Activated CD8-positive, alpha-beta memory T cell treated with anti-CD3 and anti-CD28 coated beads, Interleukin-2, amount 10 ng/mL, durations not matched to agents 7 days and 5 days (primary cell): ENCODE data around the gene COPZ1. TPM values are rescaled to one million over a fixed set of nuclear protein-coding genes. Genes with fewer than 3 reads are reported as not detected.
A peak's percentile ranks its signal among the peaks of the same experiment; 100 is the strongest.

ENCODE experiments used
- ATAC-seq: fragments of 150-1000 bp; cut with Tn5 transposase; one replicate; pipeline ENCODE4 v1.10.0; 2021; ENCODE audit warnings: moderate library complexity
- CTCF ChIA-PET: fragments of 350-600 bp; sonication (Branson Sonifier 250); formaldehyde crosslinking; loops from one replicate; lab custom pipeline; 2021; ENCODE audit warnings: antibody characterized with exemption; lab: Charles Lee
- DNase-seq: peaks from one replicate; pipeline ENCODE4 v3.0.0-alpha.2; 2020
- H3K27ac Mint-ChIP-seq: one replicate; pipeline ENCODE4 v1.8.0; 2021; ENCODE audit warnings: mild to moderate bottlenecking, mixed read lengths
- H3K27me3 Mint-ChIP-seq: one replicate; pipeline ENCODE4 v1.8.0; 2021; ENCODE audit warnings: mixed read lengths
- H3K36me3 Mint-ChIP-seq: one replicate; pipeline ENCODE4 v1.8.0; 2021; ENCODE audit warnings: mild to moderate bottlenecking, mixed read lengths
- H3K4me1 Mint-ChIP-seq: one replicate; pipeline ENCODE4 v1.8.0; 2021; ENCODE audit warnings: mixed read lengths
- H3K4me3 Mint-ChIP-seq: one replicate; pipeline ENCODE4 v1.8.0; 2021; ENCODE audit warnings: mild to moderate bottlenecking, moderate library complexity, mixed read lengths
- H3K9me3 Mint-ChIP-seq: one replicate; pipeline ENCODE4 v1.8.0; 2022; ENCODE audit warnings: low read depth, mixed read lengths
- total RNA-seq, 2 experiments: library from RNA; stranded (reverse); gene quantifications; one replicate each; pipeline ENCODE4 v1.2.3, GENCODE V29; 2021

The COPZ1 gene
- total RNA-seq, 2 experiments from 2014 or later, result 90.8 to 104 TPM

DNA sequence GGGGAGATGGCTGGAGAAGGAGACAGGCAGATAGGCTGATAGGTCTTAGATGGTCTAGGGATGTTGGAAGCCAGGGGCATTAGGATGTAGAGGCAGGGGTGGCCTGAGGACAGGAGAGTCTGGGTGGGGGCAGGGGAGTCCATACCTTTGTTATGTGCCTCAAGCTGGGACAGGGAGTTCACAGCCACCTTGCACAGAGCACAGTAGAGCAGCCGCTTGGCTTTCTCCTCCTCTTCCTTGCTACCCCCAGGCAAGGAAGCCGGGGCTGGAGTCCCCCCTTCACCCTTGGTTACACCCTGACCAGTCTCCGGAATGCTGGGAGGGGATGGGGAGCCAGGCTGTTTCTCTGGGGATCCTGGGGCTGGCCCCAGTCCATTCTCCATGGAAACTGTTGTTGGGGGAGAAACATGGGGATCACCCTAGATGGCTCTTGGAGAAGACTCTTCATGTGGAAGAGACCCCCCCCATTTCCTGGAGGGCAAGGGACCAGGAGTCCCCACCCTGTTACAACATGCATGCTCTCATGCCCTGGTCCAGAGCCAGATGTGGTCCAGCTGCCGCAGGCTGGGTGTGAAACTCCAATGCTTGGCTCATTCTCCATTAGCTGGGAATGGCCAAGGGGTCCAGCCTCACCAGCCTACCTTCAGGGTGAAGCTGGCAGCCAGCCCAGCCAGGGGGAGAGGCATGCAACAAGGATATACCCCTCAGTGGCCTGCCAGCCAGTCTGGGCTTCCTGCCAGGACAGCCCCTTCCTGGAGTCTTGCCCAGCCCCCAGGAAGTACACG is 46.6 kb downstream of the COPZ1 start:
- ATAC-seq, result no peak
- DNase-seq, result no peak
- Mint-ChIP-seq H3K4me1 (peaks cover 16% of the 10 kb centered on the region), H3K4me3 (no peak overlapping the region), H3K27ac (no peak overlapping the region), H3K36me3 (no peaks in the 10 kb centered on the region), H3K9me3 (no peaks in the 10 kb centered on the region), H3K27me3 (peaks cover 18% of the 10 kb centered on the region)
- CTCF ChIA-PET, result interaction anchor here (1.0 to 5.1 kb wide), 12 partner anchors 9 to 157 kb away, joined by 3 to 29 read pairs (median 4); no protein-coding TSS in a partner anchor

DNA sequence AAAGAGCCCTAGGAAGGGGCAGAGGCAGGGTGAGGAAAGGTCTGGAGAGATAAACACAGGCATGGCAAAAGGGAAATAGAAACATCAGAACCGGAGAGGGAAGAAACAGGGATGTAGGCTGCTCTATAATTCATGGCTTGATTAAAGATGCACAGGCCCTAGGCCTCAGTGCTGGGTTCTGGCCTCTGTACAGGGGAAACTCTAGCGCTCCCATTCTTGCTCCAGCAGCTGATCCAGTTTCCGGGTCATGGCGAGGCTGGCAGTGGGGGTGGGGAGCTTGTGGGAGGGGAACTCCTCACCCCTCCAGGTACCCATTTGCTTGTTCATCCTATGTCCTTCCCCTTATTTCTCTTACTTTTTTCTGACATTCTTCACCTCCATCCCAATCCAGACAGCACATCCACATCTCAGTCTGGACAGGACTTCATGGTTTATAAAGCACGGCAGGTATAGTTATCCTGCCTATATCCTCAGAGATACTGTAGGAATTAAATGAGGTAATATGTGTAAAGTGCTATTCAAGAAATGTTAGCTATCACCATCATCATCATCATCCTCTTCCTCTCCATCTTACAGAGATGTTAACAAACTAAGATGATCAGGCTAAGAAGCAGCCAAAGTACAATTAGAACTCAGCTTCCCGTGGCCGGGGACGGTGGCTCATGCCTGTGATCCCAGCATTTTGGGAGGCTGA is 47.3 kb downstream of the COPZ1 start:
- H3K4me3 Mint-ChIP-seq, result no peak overlapping the region
- DNase-seq (no peak), ATAC-seq (no peak)
- peaks cover 16% of the 10 kb centered on the region for H3K4me1 Mint-ChIP-seq
- no peaks in the 10 kb centered on the region for H3K9me3 Mint-ChIP-seq
- peaks cover 13% of the 10 kb centered on the region for H3K27me3 Mint-ChIP-seq
- H3K36me3 Mint-ChIP-seq, result no peaks in the 10 kb centered on the region
- H3K27ac Mint-ChIP-seq, result no peak overlapping the region
- CTCF ChIA-PET, result interaction anchor here (0.7 to 5.1 kb wide), 9 partner anchors 9 to 157 kb away, joined by 3 to 29 read pairs (median 3); no protein-coding TSS in a partner anchor

DNA sequence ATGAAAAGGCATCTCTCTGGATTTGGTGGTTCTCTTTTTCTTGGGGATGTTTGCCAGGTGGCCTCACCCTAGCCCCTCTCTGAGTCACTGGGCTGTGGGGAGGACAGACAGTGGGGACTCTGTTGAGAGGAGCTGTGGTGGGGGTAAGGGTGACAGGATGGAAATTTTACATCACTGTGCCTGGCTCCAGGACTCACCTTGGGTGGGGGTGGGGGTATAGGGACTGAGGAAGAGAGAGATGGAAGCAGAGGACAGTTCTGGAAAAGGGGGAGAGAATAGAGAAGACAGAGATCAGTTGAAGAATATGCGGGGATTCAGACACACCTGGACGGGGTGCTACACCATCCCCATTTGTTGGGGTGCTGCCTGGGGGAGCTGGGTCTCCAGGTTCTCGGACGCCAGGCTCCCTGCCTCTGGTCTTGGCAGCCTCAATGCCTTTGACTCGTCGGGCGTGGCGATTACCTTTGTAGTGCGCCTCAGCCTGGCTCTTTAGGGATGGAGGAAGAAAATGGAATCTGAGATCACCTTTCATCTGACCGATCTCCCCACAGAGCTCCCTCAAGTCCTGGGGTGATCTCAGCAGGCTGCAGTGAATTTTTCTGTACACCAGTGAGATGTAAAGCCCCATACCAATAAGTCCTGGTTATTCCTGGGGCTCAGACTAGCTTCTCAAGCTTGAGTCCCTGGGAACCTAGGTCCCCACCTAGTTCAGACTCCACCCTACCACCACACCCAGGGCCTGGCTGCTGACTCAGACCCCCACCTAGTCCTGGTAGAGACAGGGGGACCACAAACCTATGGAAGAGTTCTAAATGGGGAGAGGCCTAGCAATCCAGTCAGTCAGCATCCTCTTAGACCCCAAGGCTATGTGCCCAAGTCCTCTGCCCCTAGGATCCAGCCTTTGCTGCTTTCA is 49.0 kb downstream of the COPZ1 start:
- no peaks in the 10 kb centered on the region for H3K9me3 Mint-ChIP-seq
- H3K27ac Mint-ChIP-seq, result no peak overlapping the region
- CTCF ChIA-PET, result interaction anchor here (1.1 to 5.1 kb wide), 8 partner anchors 7 to 122 kb away, joined by 3 to 29 read pairs (median 4); no protein-coding TSS in a partner anchor
- H3K36me3 Mint-ChIP-seq, result no peaks in the 10 kb centered on the region
- DNase-seq (no peak), ATAC-seq (no peak)
- peaks cover 8% of the 10 kb centered on the region for H3K4me1 Mint-ChIP-seq
- no peak overlapping the region for H3K4me3 Mint-ChIP-seq
- H3K27me3 Mint-ChIP-seq, result peaks cover 3% of the 10 kb centered on the region

DNA sequence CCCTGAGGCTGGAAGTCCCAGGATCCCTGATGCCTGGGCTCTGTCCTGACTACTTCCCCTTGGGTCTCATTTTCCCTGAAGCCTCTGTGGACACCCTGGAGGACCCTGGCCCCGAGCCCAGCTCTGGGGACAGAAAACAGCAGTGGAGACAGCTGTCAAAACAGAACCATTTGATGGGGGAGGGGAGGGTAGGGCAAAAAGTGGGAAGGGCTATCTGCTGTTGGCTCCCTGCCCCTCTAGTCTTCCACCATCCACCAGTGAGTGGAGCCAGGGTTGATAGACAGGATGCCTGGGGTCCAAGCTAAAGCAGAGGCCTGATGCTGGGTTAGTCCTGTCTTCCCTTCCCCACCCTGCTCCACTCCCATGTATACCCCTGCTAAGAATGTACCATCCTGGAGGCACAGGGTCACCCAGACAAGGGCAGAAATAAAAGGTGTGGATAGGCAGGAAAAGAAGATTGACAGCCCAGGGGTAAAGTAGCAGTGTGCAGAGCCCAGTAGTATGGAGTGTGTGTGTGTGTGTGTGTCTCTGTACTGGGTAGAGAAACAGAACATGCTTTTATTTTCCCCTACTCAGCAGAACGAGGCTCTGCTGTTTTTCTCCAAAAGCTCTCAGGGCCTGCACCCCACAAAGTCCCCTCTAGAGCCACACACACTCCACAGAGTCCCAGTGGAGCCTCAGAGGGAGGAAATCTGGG is 49.8 kb downstream of the COPZ1 start:
- H3K4me1 Mint-ChIP-seq, result peaks cover 5% of the 10 kb centered on the region
- no peaks in the 10 kb centered on the region for H3K36me3 Mint-ChIP-seq
- H3K4me3 Mint-ChIP-seq, result no peak overlapping the region
- DNase-seq, result no peak
- H3K27ac Mint-ChIP-seq, result no peak overlapping the region
- peaks cover 3% of the 10 kb centered on the region for H3K27me3 Mint-ChIP-seq
- CTCF ChIA-PET, result interaction anchor here (1.1 to 5.1 kb wide), 4 partner anchors 38 to 83 kb away, joined by 3 to 23 read pairs (median 4); no protein-coding TSS in a partner anchor
- no peaks in the 10 kb centered on the region for H3K9me3 Mint-ChIP-seq
- ATAC-seq, result no peak

DNA sequence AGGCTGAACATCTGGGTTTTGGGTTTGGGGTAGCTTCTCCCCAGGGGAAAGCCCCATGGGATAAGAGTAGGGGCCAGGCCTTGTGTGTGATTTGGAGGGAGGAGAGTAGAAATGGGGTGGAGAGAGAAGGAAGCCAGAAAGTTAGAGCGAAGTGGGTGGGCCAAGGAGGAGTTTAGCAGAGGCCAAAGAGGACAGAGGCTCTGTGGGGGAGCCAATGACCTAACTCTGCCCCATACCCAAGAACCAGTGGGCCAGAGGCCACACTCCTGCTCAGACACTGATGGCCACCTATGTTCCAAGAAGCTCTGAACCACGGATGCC is 50.3 kb downstream of the COPZ1 start:
- no peak for DNase-seq
- peaks cover 5% of the 10 kb centered on the region for H3K4me1 Mint-ChIP-seq
- H3K9me3 Mint-ChIP-seq, result no peaks in the 10 kb centered on the region
- no peaks in the 10 kb centered on the region for H3K36me3 Mint-ChIP-seq
- no peak overlapping the region for H3K4me3 Mint-ChIP-seq
- no peak overlapping the region for H3K27ac Mint-ChIP-seq
- CTCF ChIA-PET, result interaction anchor here (1.5 to 5.1 kb wide), 2 partner anchors 25 to 64 kb away, joined by 3 to 23 read pairs; no protein-coding TSS in a partner anchor
- H3K27me3 Mint-ChIP-seq, result peaks cover 3% of the 10 kb centered on the region
- ATAC-seq, result no peak

DNA sequence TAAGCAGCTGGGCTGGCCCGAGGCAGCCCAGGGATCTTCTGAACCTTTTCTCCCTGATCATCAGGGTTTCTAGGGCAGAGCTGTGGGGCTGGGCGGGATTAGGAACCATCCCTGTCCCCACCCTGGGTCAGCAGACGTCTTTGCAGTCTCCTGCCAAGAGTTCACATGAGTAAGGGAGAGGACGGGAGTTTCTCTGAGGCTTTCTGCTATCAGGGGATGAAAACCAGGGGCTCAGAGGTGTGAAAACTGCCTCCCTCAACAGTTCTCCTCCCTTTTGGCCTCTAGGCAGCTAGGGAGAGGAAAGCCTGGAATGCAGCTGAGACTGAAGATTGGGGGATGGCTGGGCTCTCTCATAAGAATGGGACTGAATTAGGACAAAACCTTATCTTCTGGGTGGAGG is 51.7 kb downstream of the COPZ1 start:
- DNase-seq, result no peak
- CTCF ChIA-PET, result interaction anchor here (0.5 to 5.2 kb wide), 7 partner anchors 10 to 185 kb away, joined by 3 to 52 read pairs (median 3); no protein-coding TSS in a partner anchor
- no peaks in the 10 kb centered on the region for H3K36me3 Mint-ChIP-seq
- H3K4me1 Mint-ChIP-seq, result peaks cover 5% of the 10 kb centered on the region
- no peaks in the 10 kb centered on the region for H3K9me3 Mint-ChIP-seq
- H3K27me3 Mint-ChIP-seq, result peaks cover 3% of the 10 kb centered on the region
- no peak overlapping the region for H3K27ac Mint-ChIP-seq
- H3K4me3 Mint-ChIP-seq, result no peak overlapping the region
- no peak for ATAC-seq

DNA sequence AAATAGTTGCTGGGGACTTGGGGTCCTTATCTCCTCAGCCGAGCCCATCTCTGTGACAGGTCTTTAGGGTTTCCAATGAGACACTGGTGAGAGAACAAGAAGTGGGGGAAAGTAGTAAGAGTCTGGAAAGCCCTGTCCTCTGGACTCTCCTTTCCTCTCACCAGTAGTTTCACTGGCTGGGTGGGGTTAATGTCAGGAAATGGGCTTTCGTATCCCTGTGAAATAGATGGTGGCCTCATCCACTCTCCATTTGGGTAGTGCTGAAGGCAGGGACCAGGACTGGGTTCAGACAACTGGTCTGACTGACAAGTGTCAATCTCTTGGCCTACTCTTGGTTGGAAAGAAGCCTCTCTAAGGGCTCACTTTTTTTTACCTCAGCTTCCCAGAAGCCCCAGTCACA is 52.1 kb downstream of the COPZ1 start:
- Mint-ChIP-seq H3K4me3 (no peak overlapping the region), H3K9me3 (no peaks in the 10 kb centered on the region), H3K4me1 (peaks cover 4% of the 10 kb centered on the region), H3K36me3 (no peaks in the 10 kb centered on the region), H3K27me3 (peaks cover 3% of the 10 kb centered on the region), H3K27ac (no peak overlapping the region)
- DNase-seq (no peak), ATAC-seq (no peak)
- CTCF ChIA-PET, result interaction anchor here (0.5 to 5.2 kb wide), 5 partner anchors 10 to 124 kb away, joined by 3 to 52 read pairs (median 3); no protein-coding TSS in a partner anchor

DNA sequence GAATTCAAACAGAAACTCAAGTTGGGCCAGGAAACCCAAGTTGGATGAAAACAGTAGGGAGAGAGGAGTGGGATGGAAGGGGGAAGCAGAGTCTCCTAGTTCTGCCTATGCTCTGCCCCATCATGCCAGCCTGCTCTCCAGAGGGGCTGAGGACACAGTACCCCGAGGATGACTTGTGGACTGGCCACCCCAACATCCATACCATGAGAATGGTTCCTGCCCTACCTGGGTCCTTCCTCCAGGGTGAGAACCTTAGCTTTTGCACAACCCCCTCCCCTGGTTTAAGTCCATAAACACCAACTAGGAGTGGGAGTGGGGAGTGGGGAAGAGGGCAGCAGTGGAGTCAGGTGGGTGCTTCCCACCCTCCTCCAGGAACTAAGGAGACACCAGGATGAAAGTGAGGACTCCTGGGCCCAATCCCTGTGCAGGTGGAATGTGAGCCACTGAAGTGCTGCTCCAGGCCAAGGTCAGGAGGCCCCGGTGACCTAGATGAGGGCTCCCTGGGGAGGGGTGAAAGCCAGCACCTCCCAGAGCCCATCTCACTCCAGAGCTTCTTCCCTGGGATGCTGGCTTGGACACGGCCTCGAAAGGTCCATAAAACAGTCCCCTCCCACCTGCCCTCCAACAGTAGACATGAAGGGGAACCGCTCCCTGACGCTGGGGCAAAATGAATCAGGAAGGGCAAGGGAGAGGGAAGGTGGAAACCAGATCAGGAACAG is 53.0 kb downstream of the COPZ1 start:
- DNase-seq, result no peak
- H3K4me3 Mint-ChIP-seq, result no peak overlapping the region
- ATAC-seq, result no peak
- H3K9me3 Mint-ChIP-seq, result no peaks in the 10 kb centered on the region
- H3K27ac Mint-ChIP-seq, result no peak overlapping the region
- H3K4me1 Mint-ChIP-seq, result peaks cover 4% of the 10 kb centered on the region
- CTCF ChIA-PET, result interaction anchor here (1.4 to 9.9 kb wide), 10 partner anchors 9 to 163 kb away, joined by 3 to 76 read pairs (median 24); no protein-coding TSS in a partner anchor
- H3K27me3 Mint-ChIP-seq, result no peaks in the 10 kb centered on the region
- no peaks in the 10 kb centered on the region for H3K36me3 Mint-ChIP-seq

DNA sequence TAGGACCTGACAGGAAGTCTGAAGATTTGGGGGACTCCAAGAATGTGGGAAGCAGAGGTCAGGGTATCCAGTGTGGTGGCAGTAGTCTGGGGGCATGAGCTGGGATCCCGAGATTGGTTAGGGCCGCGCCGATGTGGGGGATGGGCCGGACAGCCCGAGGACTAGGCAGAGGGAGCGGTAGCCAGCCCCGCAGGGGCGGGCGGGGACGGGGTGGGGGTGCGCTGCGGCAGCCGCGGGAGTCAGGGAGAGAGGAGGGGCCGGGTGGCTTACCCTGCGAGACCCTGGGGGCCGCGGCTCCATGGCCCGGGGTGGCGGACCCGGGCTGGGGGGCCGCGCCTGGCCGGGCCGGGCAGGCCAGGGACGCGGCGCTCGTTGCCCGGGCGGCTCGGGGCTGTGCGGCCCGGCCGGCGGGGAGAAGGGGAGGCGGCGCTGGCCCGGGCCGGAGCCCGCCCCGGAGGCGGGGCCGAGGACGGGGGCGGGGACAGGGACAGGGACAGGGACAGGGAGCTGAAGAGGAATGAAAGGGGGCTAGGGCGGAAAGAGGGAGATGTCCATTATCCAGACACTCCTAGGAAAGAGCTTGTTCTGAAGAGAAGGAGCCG is 54.0 kb downstream of the COPZ1 start:
- Mint-ChIP-seq H3K4me3 (no peak overlapping the region), H3K27me3 (no peaks in the 10 kb centered on the region), H3K27ac (no peak overlapping the region), H3K4me1 (peaks cover 8% of the 10 kb centered on the region), H3K36me3 (no peaks in the 10 kb centered on the region), H3K9me3 (no peaks in the 10 kb centered on the region)
- no peak for DNase-seq
- ATAC-seq, result peak; percentile 11
- CTCF ChIA-PET, result interaction anchor here (0.6 to 9.9 kb wide), 41 partner anchors 7 to 614 kb away, joined by 3 to 76 read pairs (median 5); partner anchors contain the start of genes CBX5 and COPZ1

DNA sequence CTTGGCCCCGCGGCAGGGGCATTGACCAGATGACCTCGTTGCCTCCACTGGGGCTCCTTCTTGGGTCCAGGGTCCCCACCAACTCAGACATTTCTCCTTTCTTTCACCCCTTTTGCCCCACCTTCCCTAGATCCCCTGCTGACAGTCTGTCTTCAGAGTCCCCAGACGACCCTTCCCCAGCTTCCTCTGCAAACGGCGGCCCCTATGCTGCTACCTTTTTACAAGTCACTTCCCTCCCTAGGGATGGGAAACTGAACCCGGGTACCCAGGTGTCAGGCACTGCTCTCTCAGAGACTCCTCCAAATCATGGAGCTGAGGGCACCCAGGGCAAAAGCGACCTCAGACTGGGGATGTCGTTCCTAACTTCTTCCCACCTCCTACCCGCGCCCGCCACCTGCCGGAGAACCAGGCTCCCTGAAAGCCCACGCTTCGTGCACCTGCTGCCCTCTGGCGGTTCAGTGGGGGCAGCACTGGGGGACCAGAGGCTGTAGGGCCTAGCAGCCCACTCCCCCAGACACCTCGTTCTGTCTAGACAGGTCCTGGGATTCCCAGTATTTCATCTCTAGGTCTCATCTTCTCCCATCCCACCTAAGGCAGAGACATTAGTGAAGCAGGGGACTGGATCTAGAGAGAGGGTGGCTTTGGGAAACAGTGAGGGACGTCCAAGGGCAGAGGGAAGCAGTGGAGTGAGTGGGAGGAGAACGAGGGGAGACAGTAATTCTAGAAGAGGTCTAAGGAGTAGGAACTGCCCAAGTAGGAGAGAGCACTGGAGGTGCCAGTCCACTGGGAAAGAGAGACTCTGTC is 54.7 kb downstream of the COPZ1 start:
- H3K4me3 Mint-ChIP-seq, result no peak overlapping the region
- H3K4me1 Mint-ChIP-seq, result peaks cover 8% of the 10 kb centered on the region
- no peaks in the 10 kb centered on the region for H3K27me3 Mint-ChIP-seq
- no peaks in the 10 kb centered on the region for H3K9me3 Mint-ChIP-seq
- peak overlapping the region; percentile 8 for H3K27ac Mint-ChIP-seq
- ATAC-seq (peak; percentile 98), DNase-seq (peak; percentile 92)
- no peaks in the 10 kb centered on the region for H3K36me3 Mint-ChIP-seq
- CTCF ChIA-PET, result interaction anchor here (0.6 to 9.9 kb wide), 48 partner anchors 7 to 613 kb away, joined by 3 to 76 read pairs (median 5); partner anchors contain the start of genes CBX5 and COPZ1

DNA sequence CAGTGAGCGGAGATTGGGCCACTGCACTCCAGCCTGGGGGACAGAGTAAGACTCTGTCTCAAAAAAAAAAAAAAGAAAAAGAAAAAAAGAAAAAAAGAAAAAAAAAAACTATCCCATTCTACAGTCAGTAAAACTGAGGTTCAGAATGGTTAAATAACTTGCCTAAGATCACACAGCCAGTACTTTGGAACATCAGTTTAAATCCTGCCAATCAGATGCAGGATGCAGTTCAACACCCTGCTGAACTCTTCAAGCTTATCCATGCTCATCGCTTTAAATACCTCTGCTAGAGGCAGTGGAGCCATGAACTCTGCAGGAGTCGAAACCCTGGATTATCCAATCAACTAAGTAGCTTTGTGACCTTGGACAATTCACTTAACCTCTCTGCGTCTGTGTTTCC is 56.2 kb downstream of the COPZ1 start:
- no peaks in the 10 kb centered on the region for H3K9me3 Mint-ChIP-seq
- DNase-seq (no peak), ATAC-seq (no peak)
- no peak overlapping the region for H3K4me3 Mint-ChIP-seq
- no peak overlapping the region for H3K27ac Mint-ChIP-seq
- CTCF ChIA-PET, result interaction anchor here (0.7 to 9.9 kb wide), 19 partner anchors 9 to 698 kb away, joined by 3 to 76 read pairs (median 9); partner anchors contain the start of gene COPZ1
- H3K27me3 Mint-ChIP-seq, result no peaks in the 10 kb centered on the region
- no peaks in the 10 kb centered on the region for H3K36me3 Mint-ChIP-seq
- H3K4me1 Mint-ChIP-seq, result peaks cover 8% of the 10 kb centered on the region
